T-helper 1 cell treated with Interleukin-12 subunit alpha and Interleukin-12 subunit beta and Interleukin-4 antibody, amounts not matched to agents 30 μg/mL and 1 μg/mL, for 36 hours (primary cell): ENCODE data around the gene TBK1.
"Not testable (repeated sequence)": the region's sequence is repeated elsewhere in the genome, so short reads cannot be mapped to it uniquely, and the experiment has no call there.

Source experiments
- H3K27ac Mint-ChIP-seq: one replicate; pipeline ENCODE4 v1.8.0; 2021; ENCODE audit warnings: mild to moderate bottlenecking, mixed read lengths
- H3K27me3 Mint-ChIP-seq: one replicate; pipeline ENCODE4 v1.8.0; 2021; ENCODE audit warnings: low read depth, mixed read lengths
- H3K36me3 Mint-ChIP-seq: one replicate; pipeline ENCODE4 v1.8.0; 2021; ENCODE audit warnings: low read depth, mixed read lengths
- H3K4me1 Mint-ChIP-seq: one replicate; pipeline ENCODE4 v1.8.0; 2021; ENCODE audit warnings: low read depth, mixed read lengths
- H3K4me3 Mint-ChIP-seq: one replicate; pipeline ENCODE4 v1.8.0; 2021; ENCODE audit warnings: mild to moderate bottlenecking, moderate library complexity, mixed read lengths
- H3K9me3 Mint-ChIP-seq: one replicate; pipeline ENCODE4 v1.8.0; 2021; ENCODE audit warnings: mixed read lengths

The TBK1 gene

GRCh38 chr12:64530566-64530965 is 78.6 kb downstream of the TBK1 start:
- no peaks in the 10 kb centered on the region for H3K27me3 Mint-ChIP-seq
- no peak overlapping the region for H3K27ac Mint-ChIP-seq
- no peak overlapping the region for H3K4me3 Mint-ChIP-seq
- H3K9me3 Mint-ChIP-seq: no peaks in the 10 kb centered on the region
- no peaks in the 10 kb centered on the region for H3K4me1 Mint-ChIP-seq
- no peaks in the 10 kb centered on the region for H3K36me3 Mint-ChIP-seq

- H3K27me3 Mint-ChIP-seq: no peaks in the 10 kb centered on the region
- H3K4me1 Mint-ChIP-seq: no peaks in the 10 kb centered on the region
- H3K36me3 Mint-ChIP-seq: no peaks in the 10 kb centered on the region
- no peaks in the 10 kb centered on the region for H3K9me3 Mint-ChIP-seq
- no peak overlapping the region for H3K4me3 Mint-ChIP-seq
- H3K27ac Mint-ChIP-seq: no peak overlapping the region
These were observed 79.9 kb downstream of the TBK1 start for GRCh38 chr12:64531665-64532334.

GRCh38 chr12:64532734-64533351 is 80.9 kb downstream of the TBK1 start:
- H3K9me3 Mint-ChIP-seq: no peaks in the 10 kb centered on the region
- no peak overlapping the region for H3K4me3 Mint-ChIP-seq
- no peaks in the 10 kb centered on the region for H3K4me1 Mint-ChIP-seq
- H3K27ac Mint-ChIP-seq: no peak overlapping the region
- no peaks in the 10 kb centered on the region for H3K27me3 Mint-ChIP-seq
- no peaks in the 10 kb centered on the region for H3K36me3 Mint-ChIP-seq

- H3K36me3 Mint-ChIP-seq: no peaks in the 10 kb centered on the region
- no peak overlapping the region for H3K4me3 Mint-ChIP-seq
These were observed 82.8 kb downstream of the TBK1 start for GRCh38 chr12:64534672-64535199.

GRCh38 chr12:64538121-64538520 is 86.2 kb downstream of the TBK1 start:
- no peak overlapping the region for H3K4me3 Mint-ChIP-seq
- no peaks in the 10 kb centered on the region for H3K4me1 Mint-ChIP-seq
- H3K9me3 Mint-ChIP-seq: no peaks in the 10 kb centered on the region
- H3K27me3 Mint-ChIP-seq: no peaks in the 10 kb centered on the region
- H3K27ac Mint-ChIP-seq: no peak overlapping the region
- no peaks in the 10 kb centered on the region for H3K36me3 Mint-ChIP-seq

More at GRCh38 chr12:64534672-64535199, 82.8 kb downstream of the TBK1 start:
- no peak overlapping the region for H3K27ac Mint-ChIP-seq
- H3K27me3 Mint-ChIP-seq: no peaks in the 10 kb centered on the region
- H3K9me3 Mint-ChIP-seq: no peaks in the 10 kb centered on the region
- H3K4me1 Mint-ChIP-seq: no peaks in the 10 kb centered on the region

GRCh38 chr12:64542409-64543047 is 90.6 kb downstream of the TBK1 start:
- H3K4me1 Mint-ChIP-seq, H3K27ac Mint-ChIP-seq, H3K9me3 Mint-ChIP-seq: not testable (repeated sequence)

GRCh38 chr12:64544371-64545080 is 92.6 kb downstream of the TBK1 start:
- H3K36me3 Mint-ChIP-seq: no peaks in the 10 kb centered on the region
- H3K27me3 Mint-ChIP-seq: peaks cover 10% of the 10 kb centered on the region
- no peak overlapping the region for H3K27ac Mint-ChIP-seq
- no peaks in the 10 kb centered on the region for H3K9me3 Mint-ChIP-seq
- H3K4me1 Mint-ChIP-seq: peaks cover 2% of the 10 kb centered on the region
- no peak overlapping the region for H3K4me3 Mint-ChIP-seq

More at GRCh38 chr12:64542409-64543047, 90.6 kb downstream of the TBK1 start:
- not testable (repeated sequence) for H3K4me3 Mint-ChIP-seq, H3K27me3 Mint-ChIP-seq, H3K36me3 Mint-ChIP-seq

- H3K4me1 Mint-ChIP-seq: peaks cover 6% of the 10 kb centered on the region
- H3K36me3 Mint-ChIP-seq: no peaks in the 10 kb centered on the region
- peaks cover 14% of the 10 kb centered on the region for H3K27me3 Mint-ChIP-seq
- H3K4me3 Mint-ChIP-seq: no peak overlapping the region
- H3K9me3 Mint-ChIP-seq: no peaks in the 10 kb centered on the region
- H3K27ac Mint-ChIP-seq: no peak overlapping the region
These were observed 93.1 kb downstream of the TBK1 start for GRCh38 chr12:64545081-64545382.

- Mint-ChIP-seq H3K27ac (no peak overlapping the region), H3K27me3 (peaks cover 26% of the 10 kb centered on the region), H3K9me3 (no peaks in the 10 kb centered on the region), H3K4me3 (no peak overlapping the region), H3K4me1 (peaks cover 7% of the 10 kb centered on the region), H3K36me3 (no peaks in the 10 kb centered on the region)
These were observed 97.2 kb downstream of the TBK1 start for GRCh38 chr12:64549108-64549507.

GRCh38 chr12:64550755-64551154 is 98.8 kb downstream of the TBK1 start:
- Mint-ChIP-seq H3K4me3 (no peak overlapping the region), H3K36me3 (no peaks in the 10 kb centered on the region), H3K27me3 (peaks cover 22% of the 10 kb centered on the region), H3K9me3 (no peaks in the 10 kb centered on the region), H3K27ac (no peak overlapping the region), H3K4me1 (peaks cover 7% of the 10 kb centered on the region)

- H3K27ac Mint-ChIP-seq: no peak overlapping the region
- H3K27me3 Mint-ChIP-seq: peaks cover 24% of the 10 kb centered on the region
- H3K9me3 Mint-ChIP-seq: no peaks in the 10 kb centered on the region
- H3K4me3 Mint-ChIP-seq: no peak overlapping the region
- peaks cover 7% of the 10 kb centered on the region for H3K4me1 Mint-ChIP-seq
- no peaks in the 10 kb centered on the region for H3K36me3 Mint-ChIP-seq
These were observed 99.8 kb downstream of the TBK1 start for GRCh38 chr12:64551676-64552075.
